ENCODE results near the gene XIST. TPM values are rescaled to one million over a fixed set of nuclear protein-coding genes. Genes with fewer than 3 reads are reported as not detected.
"Not testable (repeated sequence)": the region's sequence is repeated elsewhere in the genome, so short reads cannot be mapped to it uniquely, and the experiment has no call there.

XIST gene
- total and polyA plus RNA-seq, 4 donors = 0.22 to 320 (median 153) TPM

DNA sequence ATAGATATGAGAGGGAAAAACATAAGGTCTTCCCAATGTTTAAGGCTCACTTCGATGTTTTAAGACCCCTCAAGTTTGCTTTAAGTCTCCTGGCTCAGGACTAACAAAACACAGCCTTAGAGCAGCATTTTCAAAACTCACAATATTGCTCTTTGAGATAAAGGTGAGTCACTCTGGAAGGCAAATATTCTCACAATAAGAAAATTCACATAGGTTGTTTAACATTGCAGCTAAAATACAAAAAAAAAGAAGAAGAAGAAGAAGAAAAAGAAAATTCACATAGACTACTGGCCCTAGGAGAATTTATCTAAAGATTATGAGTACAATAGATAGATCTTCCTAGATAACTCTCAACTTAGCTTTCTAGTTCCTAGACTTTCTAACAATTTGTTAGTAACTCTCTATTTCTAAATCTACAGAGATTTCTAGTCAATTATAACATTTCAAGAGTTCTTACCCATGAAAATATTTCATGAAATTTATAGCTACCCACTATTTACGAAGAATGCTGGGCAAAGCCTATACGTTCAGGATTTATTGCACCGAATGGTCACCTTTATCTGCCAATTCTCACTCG lies 22.5 kb downstream of the XIST start:
- Histone ChIP-seq H3K9me3 (ENCODE audit: control insufficient read depth, insufficient read depth, low read length) (no peaks in the 10 kb centered on the region), H3K27me3 (ENCODE audit: control insufficient read depth, insufficient read depth, low read length) (no peaks in the 10 kb centered on the region), H3K4me1 (ENCODE audit: control insufficient read depth, insufficient read depth, low read length) (no peaks in the 10 kb centered on the region), H3K27ac (ENCODE audit: low read depth, low read length) (no peak overlapping the region), H3K36me3 (ENCODE audit: control insufficient read depth, insufficient read depth, low read length) (no peaks in the 10 kb centered on the region), H3K4me3 (ENCODE audit: low read depth, low read length) (no peak overlapping the region)
- no peak for DNase-seq (ENCODE audit: low read depth in 4 of 6, low spot score in 6 of 6)
- WGBS (ENCODE audit: insufficient coverage) = 83% methylated on average over 1 of the region's 5 CpGs

DNA sequence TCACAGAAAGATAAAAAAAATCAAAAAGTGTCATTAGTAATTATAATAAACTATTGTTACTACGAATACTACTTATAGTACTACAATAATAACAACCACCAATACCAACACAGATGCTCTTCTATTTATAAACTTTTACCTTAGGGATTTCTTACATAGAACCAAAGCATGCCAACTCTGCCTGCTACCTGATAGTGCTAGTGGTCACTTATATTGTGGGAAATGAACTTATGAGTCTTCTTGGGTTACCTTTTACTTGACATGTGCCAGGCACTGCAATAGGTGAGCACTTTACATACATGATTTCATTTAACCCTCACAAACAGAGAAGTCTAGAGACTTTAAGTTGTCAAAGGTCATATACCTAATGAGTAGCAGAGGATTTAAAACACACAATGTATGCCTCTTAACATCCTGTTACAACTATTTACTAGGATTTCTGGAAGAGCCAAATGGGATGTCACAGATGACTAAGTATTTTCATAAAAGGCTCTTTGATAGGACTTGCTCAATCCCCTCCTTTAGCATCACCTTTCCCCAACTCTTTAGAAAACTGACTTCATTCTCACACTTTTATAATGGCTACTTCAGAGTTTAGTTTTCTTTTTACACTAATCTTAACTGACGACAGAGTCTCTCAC lies 24.3 kb downstream of the XIST start:
- DNase-seq (ENCODE audit: low read depth in 4 of 6, low spot score in 6 of 6) = no peak

DNA sequence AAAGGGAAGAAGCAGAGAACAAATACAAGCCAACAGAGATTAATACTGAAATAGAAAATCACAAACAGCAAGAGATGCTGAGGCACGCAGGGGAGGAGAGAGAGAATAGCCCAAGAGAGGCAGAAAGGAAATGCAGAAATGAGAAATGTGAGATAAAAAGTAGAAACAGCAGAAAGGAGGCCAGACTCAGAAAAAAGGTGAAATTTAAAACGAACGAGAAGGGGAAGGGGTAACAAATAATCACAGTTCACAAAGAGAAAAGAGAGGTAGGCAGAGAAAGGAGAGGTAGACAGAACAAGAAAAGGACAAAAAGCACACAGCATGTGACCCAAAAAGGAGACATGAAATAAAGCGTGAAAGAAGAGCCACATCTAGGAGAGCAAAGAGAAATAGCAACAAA lies 25.1 kb downstream of the XIST start:
- H3K4me3 ChIP-seq (ENCODE audit: low read depth, low read length) = no peak overlapping the region
- H3K27me3 ChIP-seq (ENCODE audit: control insufficient read depth, insufficient read depth, low read length) = no peaks in the 10 kb centered on the region
- no peak for DNase-seq (ENCODE audit: low read depth in 4 of 6, low spot score in 6 of 6)
- H3K27ac ChIP-seq (ENCODE audit: low read depth, low read length) = no peak overlapping the region
- no peaks in the 10 kb centered on the region for H3K36me3 ChIP-seq (ENCODE audit: control insufficient read depth, insufficient read depth, low read length)
- whole genome bisulfite sequencing (ENCODE audit: insufficient coverage) = 80% methylated on average over 4 of the region's 4 CpGs
- H3K4me1 ChIP-seq (ENCODE audit: control insufficient read depth, insufficient read depth, low read length) = no peaks in the 10 kb centered on the region
- no peaks in the 10 kb centered on the region for H3K9me3 ChIP-seq (ENCODE audit: control insufficient read depth, insufficient read depth, low read length)

More for the DNA sequence above, 24.3 kb downstream of the XIST start:
- no peaks in the 10 kb centered on the region for H3K27me3 ChIP-seq (ENCODE audit: control insufficient read depth, insufficient read depth, low read length)
- no CpG with 5 or more reads among the region's 2 CpGs for WGBS (ENCODE audit: insufficient coverage)
- no peaks in the 10 kb centered on the region for H3K36me3 ChIP-seq (ENCODE audit: control insufficient read depth, insufficient read depth, low read length)
- H3K27ac ChIP-seq (ENCODE audit: low read depth, low read length) = no peak overlapping the region
- H3K9me3 ChIP-seq (ENCODE audit: control insufficient read depth, insufficient read depth, low read length) = no peaks in the 10 kb centered on the region
- no peaks in the 10 kb centered on the region for H3K4me1 ChIP-seq (ENCODE audit: control insufficient read depth, insufficient read depth, low read length)
- no peak overlapping the region for H3K4me3 ChIP-seq (ENCODE audit: low read depth, low read length)

DNA sequence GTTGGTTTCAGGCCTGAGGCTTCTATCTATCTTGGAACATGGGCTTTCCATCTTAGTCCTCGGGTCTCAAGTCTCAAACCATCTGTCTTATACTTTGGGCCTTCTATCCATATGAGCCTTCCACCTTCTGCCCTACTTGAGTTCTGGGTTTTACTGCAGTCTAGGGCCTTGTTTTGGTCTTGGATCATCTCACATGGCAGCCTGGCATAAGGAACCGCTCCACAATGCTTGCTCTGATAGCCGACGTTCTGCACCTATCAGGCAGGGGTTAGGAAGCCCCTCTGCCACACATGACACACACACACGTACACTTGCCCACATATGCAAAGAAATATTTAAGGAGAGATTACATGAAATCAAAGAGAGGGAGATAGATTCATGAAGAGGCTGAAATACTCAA lies 25.5 kb downstream of the XIST start:
- WGBS (ENCODE audit: insufficient coverage) = 88% methylated on average over 1 of the region's 5 CpGs
- Histone ChIP-seq H3K4me1 (ENCODE audit: control insufficient read depth, insufficient read depth, low read length) (no peaks in the 10 kb centered on the region), H3K27me3 (ENCODE audit: control insufficient read depth, insufficient read depth, low read length) (no peaks in the 10 kb centered on the region), H3K9me3 (ENCODE audit: control insufficient read depth, insufficient read depth, low read length) (no peaks in the 10 kb centered on the region), H3K4me3 (ENCODE audit: low read depth, low read length) (no peak overlapping the region), H3K36me3 (ENCODE audit: control insufficient read depth, insufficient read depth, low read length) (no peaks in the 10 kb centered on the region), H3K27ac (ENCODE audit: low read depth, low read length) (no peak overlapping the region)
- DNase-seq (ENCODE audit: low read depth in 4 of 6, low spot score in 6 of 6) = no peak

DNA sequence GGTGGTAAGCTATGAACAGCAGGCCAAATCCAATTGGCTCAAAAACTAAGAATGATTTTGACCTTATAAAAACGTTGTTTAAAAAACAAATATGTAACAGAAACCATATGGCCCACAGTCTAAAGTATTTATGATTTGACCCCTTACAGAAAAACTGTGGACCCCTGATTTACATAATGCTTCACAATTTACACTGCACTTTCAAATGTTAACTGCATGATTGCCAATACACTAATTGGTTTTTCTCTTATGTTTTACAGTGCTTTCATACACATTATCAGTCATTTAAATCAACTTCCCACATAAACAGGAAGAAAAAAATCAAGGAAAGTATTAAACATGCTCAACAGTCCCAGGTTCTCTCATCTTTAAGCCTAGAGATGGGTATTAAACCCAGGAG lies 26.9 kb downstream of the XIST start:
- Histone ChIP-seq H3K27ac (ENCODE audit: low read depth, low read length) (no peak overlapping the region), H3K27me3 (ENCODE audit: control insufficient read depth, insufficient read depth, low read length) (no peaks in the 10 kb centered on the region), H3K9me3 (ENCODE audit: control insufficient read depth, insufficient read depth, low read length) (no peaks in the 10 kb centered on the region), H3K4me3 (ENCODE audit: low read depth, low read length) (no peak overlapping the region), H3K4me1 (ENCODE audit: control insufficient read depth, insufficient read depth, low read length) (no peaks in the 10 kb centered on the region), H3K36me3 (ENCODE audit: control insufficient read depth, insufficient read depth, low read length) (no peaks in the 10 kb centered on the region)
- DNase-seq (ENCODE audit: low read depth in 4 of 6, low spot score in 6 of 6) = no peak
- no CpG with 5 or more reads among the region's 1 CpG for WGBS (ENCODE audit: insufficient coverage)

DNA sequence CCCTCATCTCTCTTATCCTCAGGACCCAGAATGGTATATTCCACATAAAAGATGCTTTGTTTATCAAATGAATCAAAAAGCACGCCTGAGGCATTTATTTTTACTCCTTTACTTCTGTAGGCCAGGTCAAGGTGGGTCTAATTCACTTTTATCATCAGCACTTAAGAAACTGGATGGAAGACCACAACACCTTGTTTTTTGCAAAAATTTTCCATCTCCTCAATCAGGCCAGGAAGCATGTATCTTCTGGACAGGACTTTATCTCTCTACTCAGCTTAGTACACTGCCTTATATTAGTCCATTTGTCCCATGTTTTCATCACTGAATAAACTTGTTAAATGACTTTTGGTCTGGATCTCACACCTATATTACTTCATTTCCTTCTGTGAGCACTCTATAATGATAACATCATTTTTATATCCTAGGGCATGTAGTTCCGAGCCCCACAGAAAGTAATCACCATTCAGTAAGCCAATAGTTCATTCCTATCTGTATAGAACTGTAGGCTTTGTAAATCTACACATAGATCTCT lies 29.0 kb downstream of the XIST start:
- Histone ChIP-seq H3K4me1 (ENCODE audit: control insufficient read depth, insufficient read depth, low read length) (no peaks in the 10 kb centered on the region), H3K27ac (ENCODE audit: low read depth, low read length) (no peak overlapping the region), H3K9me3 (ENCODE audit: control insufficient read depth, insufficient read depth, low read length) (no peaks in the 10 kb centered on the region), H3K4me3 (ENCODE audit: low read depth, low read length) (no peak overlapping the region), H3K36me3 (ENCODE audit: control insufficient read depth, insufficient read depth, low read length) (no peaks in the 10 kb centered on the region), H3K27me3 (ENCODE audit: control insufficient read depth, insufficient read depth, low read length) (no peaks in the 10 kb centered on the region)
- WGBS (ENCODE audit: insufficient coverage) = 100% methylated on average over 1 of the region's 2 CpGs
- DNase-seq (ENCODE audit: low read depth in 4 of 6, low spot score in 6 of 6) = no peak

DNA sequence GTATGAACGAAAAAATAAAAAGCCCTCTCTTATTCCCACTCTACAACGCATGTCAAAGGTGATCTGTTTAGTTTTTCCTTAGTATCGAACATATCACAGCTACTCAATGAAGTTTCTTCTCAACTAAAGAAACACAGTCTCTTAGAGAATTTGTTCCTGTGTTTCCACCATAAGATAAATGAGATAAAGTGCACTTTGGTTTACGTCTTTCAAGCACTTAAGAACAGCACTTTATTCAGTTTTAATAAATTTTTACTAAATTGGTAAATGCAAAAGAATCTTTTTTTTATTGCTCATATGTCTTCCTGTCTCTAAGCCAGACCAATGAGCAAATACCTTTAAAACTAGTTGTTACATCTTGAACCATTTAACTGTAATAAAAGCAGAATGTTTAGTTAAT lies 29.7 kb downstream of the XIST start:
- no peaks in the 10 kb centered on the region for H3K4me1 ChIP-seq (ENCODE audit: control insufficient read depth, insufficient read depth, low read length)
- H3K4me3 ChIP-seq (ENCODE audit: low read depth, low read length) = no peak overlapping the region
- H3K36me3 ChIP-seq (ENCODE audit: control insufficient read depth, insufficient read depth, low read length) = no peaks in the 10 kb centered on the region
- DNase-seq (ENCODE audit: low read depth in 4 of 6, low spot score in 6 of 6) = no peak
- H3K27ac ChIP-seq (ENCODE audit: low read depth, low read length) = no peak overlapping the region
- WGBS (ENCODE audit: insufficient coverage) = 100% methylated on average over 1 of the region's 4 CpGs
- H3K9me3 ChIP-seq (ENCODE audit: control insufficient read depth, insufficient read depth, low read length) = no peaks in the 10 kb centered on the region
- H3K27me3 ChIP-seq (ENCODE audit: control insufficient read depth, insufficient read depth, low read length) = no peaks in the 10 kb centered on the region

DNA sequence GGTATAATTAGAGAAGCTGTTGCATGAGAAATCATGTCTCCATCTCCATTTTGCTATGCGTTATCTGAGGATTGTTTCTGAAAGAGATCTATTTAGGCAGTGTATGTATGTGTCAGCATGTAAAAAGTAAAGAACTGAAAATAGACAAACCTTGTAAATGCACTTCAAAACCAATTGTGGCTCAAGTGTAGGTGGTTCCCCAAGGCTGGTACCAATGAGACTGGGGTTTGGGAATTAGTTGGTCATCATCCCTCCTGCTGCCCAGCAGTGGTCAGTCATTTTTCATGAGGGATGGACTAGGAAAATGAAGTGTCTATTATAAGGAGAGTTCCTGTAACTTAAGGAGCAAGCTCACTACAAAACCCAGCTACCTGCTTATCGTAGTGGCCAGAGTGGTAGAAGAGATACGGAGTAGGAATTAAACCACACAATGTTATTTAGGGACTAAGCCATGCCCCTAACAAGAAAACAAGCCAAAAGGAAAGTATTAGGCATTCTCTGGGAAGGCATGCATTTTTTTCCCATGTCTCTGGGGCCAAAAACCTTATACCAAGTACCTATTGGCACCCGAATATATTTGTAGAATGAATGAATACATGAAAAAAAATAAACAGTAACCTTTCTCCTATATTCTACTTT lies 30.5 kb downstream of the XIST start:
- no peaks in the 10 kb centered on the region for H3K27me3 ChIP-seq (ENCODE audit: control insufficient read depth, insufficient read depth, low read length)
- no peaks in the 10 kb centered on the region for H3K36me3 ChIP-seq (ENCODE audit: control insufficient read depth, insufficient read depth, low read length)
- no peak overlapping the region for H3K4me3 ChIP-seq (ENCODE audit: low read depth, low read length)
- no CpG with 5 or more reads among the region's 4 CpGs for WGBS (ENCODE audit: insufficient coverage)
- DNase-seq (ENCODE audit: low read depth in 4 of 6, low spot score in 6 of 6) = no peak
- H3K4me1 ChIP-seq (ENCODE audit: control insufficient read depth, insufficient read depth, low read length) = no peaks in the 10 kb centered on the region
- no peaks in the 10 kb centered on the region for H3K9me3 ChIP-seq (ENCODE audit: control insufficient read depth, insufficient read depth, low read length)
- no peak overlapping the region for H3K27ac ChIP-seq (ENCODE audit: low read depth, low read length)

DNA sequence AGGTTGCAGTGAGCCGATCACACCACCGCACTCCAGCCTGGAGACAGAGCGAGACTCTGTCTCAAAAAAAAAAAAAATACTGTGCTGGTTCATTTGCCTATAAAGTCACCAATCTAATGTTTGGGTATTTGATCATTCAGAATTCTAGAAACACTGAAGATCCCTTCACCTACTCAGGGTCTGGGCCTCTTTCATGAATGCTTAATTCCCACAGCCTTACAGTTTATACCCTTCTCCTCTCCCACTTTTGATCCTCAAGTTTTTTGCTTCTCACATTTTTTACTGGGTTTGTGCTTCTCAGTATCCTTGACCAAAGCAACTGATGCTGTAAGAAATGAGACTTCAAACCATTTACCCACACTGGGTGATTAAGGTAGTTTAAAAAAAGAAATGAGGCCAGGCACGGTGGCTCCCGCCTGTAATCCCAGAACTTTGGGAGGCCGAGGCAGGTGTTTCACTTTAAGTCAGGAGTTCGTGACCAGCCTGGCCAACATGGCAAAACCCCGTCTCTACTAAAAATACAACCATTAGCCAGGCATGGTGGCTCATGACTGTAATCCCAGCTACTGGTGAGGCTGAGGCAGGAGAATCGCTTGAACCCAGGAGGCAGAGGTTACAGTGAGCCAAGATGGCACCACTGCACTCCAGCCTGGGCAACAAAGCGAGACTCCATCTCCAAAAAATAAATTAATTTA lies 32.5 kb downstream of the XIST start:
- not testable (repeated sequence) for H3K9me3 ChIP-seq (ENCODE audit: control insufficient read depth, insufficient read depth, low read length); H3K27ac ChIP-seq (ENCODE audit: low read depth, low read length); H3K36me3 ChIP-seq (ENCODE audit: control insufficient read depth, insufficient read depth, low read length); H3K4me3 ChIP-seq (ENCODE audit: low read depth, low read length); H3K27me3 ChIP-seq (ENCODE audit: control insufficient read depth, insufficient read depth, low read length); H3K4me1 ChIP-seq (ENCODE audit: control insufficient read depth, insufficient read depth, low read length); DNase-seq (ENCODE audit: low read depth in 4 of 6, low spot score in 6 of 6)
- 100% methylated on average over 2 of the region's 10 CpGs for WGBS (ENCODE audit: insufficient coverage)

Measured in spinal cord (tissue), 10 donors.